HepG2 (cell line): ENCODE measurements around the gene ACTN4. TPM values are rescaled to one million over a fixed set of nuclear protein-coding genes. Genes with fewer than 3 reads are reported as not detected.

Experiments used
- ATAC-seq: fragments of 200-7000 bp; cut with Tn5 transposase; 3 replicates; pipeline ENCODE4 v1.9.1; 2020; ENCODE audit warnings: mild to moderate bottlenecking, moderate library complexity
- BruUV-seq: library from RNA; stranded (reverse); fragments of 400-500 nt; replicated peaks from 2 replicates; lab custom pipeline; 2021; lab: Mats Ljungman, UMichigan
- CTCF ChIA-PET: fragments of 300-600 bp; formaldehyde crosslinking; extraction: SDS; loops from one replicate; lab custom pipeline; 2021; ENCODE audit warnings: low total read pairs, inconsistent platforms, low intra/inter-chr PET ratio; lab: Yijun Ruan, JAX
- POLR2A ChIA-PET: fragments of 350-600 bp; sonication (Branson Sonifier 250); formaldehyde crosslinking; loops from one replicate; lab custom pipeline; 2020; ENCODE audit warnings: antibody characterized with exemption, inconsistent platforms; lab: Yijun Ruan, JAX
- DNase-seq: peaks from one replicate; pipeline ENCODE4 v3.0.0-alpha.2; 2015; ENCODE audit warnings: low spot score
- FAIRE-seq: peaks from 3 replicates; lab custom pipeline; 2011; peaks lifted over from hg19 to GRCh38; lab: Jason Lieb, UNC
- H2AFZ ChIP-seq: one replicate; pipeline ENCODE4 v1.6.1; 2011; ENCODE audit warnings: low read length, inconsistent platforms
- H3K27ac ChIP-seq: fragments of 300-600 bp; 3 replicates; pipeline ENCODE4 v1.8.0; 2011; ENCODE audit warnings: mixed run types, mild to moderate bottlenecking, mixed read lengths, low read length, inconsistent platforms; ENCODE audit not compliant: insufficient read depth; ENCODE audit errors: extremely low read length
- H3K27me3 ChIP-seq, 2 experiments: fragments of 200-600 bp in 1 of 2; 2 replicates in 1 of 2; 3 replicates in 1 of 2; pipeline versions ENCODE4 v1.6.0 to v1.8.0; 2011; ENCODE audit warnings: low read length in 2 of 2, mild to moderate bottlenecking in 2 of 2, moderate library complexity in 2 of 2, inconsistent platforms in 1 of 2; ENCODE audit not compliant: insufficient read depth in 2 of 2, control insufficient read depth in 1 of 2
- H3K36me3 ChIP-seq, 2 experiments: fragments of 200-600 bp in 1 of 2; replicated peaks in 1 of 2; 2 replicates in 1 of 2; 3 replicates in 1 of 2; pipeline versions ENCODE4 v1.5.1 to v1.8.0; 2011; ENCODE audit warnings: low read length in 2 of 2, inconsistent platforms in 1 of 2; ENCODE audit not compliant: insufficient read depth in 2 of 2, control insufficient read depth in 1 of 2
- H3K4me1 ChIP-seq: 2 replicates; pipeline ENCODE4 v1.5.1; 2012; ENCODE audit warnings: low read length, inconsistent platforms; ENCODE audit not compliant: insufficient read depth
- H3K4me2 ChIP-seq: 2 replicates; pipeline ENCODE4 v1.6.0; 2011; ENCODE audit warnings: low read depth, low read length, inconsistent platforms
- H3K4me3 ChIP-seq, 3 experiments: fragments of 200-600 bp in 1 of 3; sonication (generic), shearing (Covaris generic) in 1 of 3; replicated peaks in 1 of 3; 2 replicates each; pipeline ENCODE4 v1.5.1; 2011 to 2016; ENCODE audit warnings: low read length in 3 of 3, inconsistent platforms in 2 of 3, low read depth in 2 of 3, mild to moderate bottlenecking in 2 of 3, control low read depth in 1 of 3, mixed read lengths in 1 of 3; ENCODE audit not compliant: insufficient read depth in 1 of 3
- H3K79me2 ChIP-seq: one replicate; pipeline ENCODE4 v1.6.1; 2011; ENCODE audit warnings: low read length, inconsistent platforms; ENCODE audit not compliant: insufficient read depth
- H3K9ac ChIP-seq: 2 replicates; pipeline ENCODE4 v1.6.0; 2011; ENCODE audit warnings: mild to moderate bottlenecking, low read depth, low read length, inconsistent platforms; ENCODE audit not compliant: insufficient read depth
- H3K9me3 ChIP-seq: 2 replicates; pipeline ENCODE4 v1.5.1; 2012; ENCODE audit warnings: mild to moderate bottlenecking, low read length
- H4K20me1 ChIP-seq: 2 replicates; pipeline ENCODE4 v1.6.0; 2011; ENCODE audit warnings: inconsistent platforms, mild to moderate bottlenecking, low read length, moderate library complexity; ENCODE audit not compliant: insufficient read depth
- ATAD3A ChIP-seq: sonication (generic); formaldehyde crosslinking; IDR thresholded peaks from 2 replicates; pipeline ENCODE4 v1.4.0; 2020; ENCODE audit warnings: missing genetic modification reagents
- KAT7 ChIP-seq: IDR thresholded peaks from 2 replicates; pipeline ENCODE4 v1.6.1; 2018; ENCODE audit warnings: borderline replicate concordance, missing compliant biosample characterization
- PBX3 ChIP-seq: sonication (generic); formaldehyde crosslinking; IDR thresholded peaks from 2 replicates; pipeline ENCODE4 v1.8.1; 2023; ENCODE audit warnings: missing genetic modification reagents, inconsistent platforms, borderline replicate concordance
- PRPF4 ChIP-seq: fragments of 200-400 bp; formaldehyde crosslinking; IDR thresholded peaks from 2 replicates; pipeline ENCODE4 v1.6.1; 2016; ENCODE audit warnings: low read length, low read depth; ENCODE audit not compliant: poor library complexity, severe bottlenecking
- REL ChIP-seq: sonication (generic); formaldehyde crosslinking; conservative IDR thresholded peaks from 2 replicates; pipeline ENCODE4 v1.8.0; 2022; ENCODE audit warnings: mild to moderate bottlenecking, missing genetic modification reagents, moderate library complexity
- SIN3B ChIP-seq: fragments of 150-350 bp; IDR thresholded peaks from 2 replicates; pipeline ENCODE4 v1.6.1; 2014; ENCODE audit warnings: low read length
- SIX1 ChIP-seq: sonication (generic); formaldehyde crosslinking; IDR thresholded peaks from 2 replicates; pipeline ENCODE4 v1.4.0; 2020; ENCODE audit warnings: missing genetic modification reagents, borderline replicate concordance
- TMF1 ChIP-seq: sonication (generic); formaldehyde crosslinking; IDR thresholded peaks from 2 replicates; pipeline ENCODE4 v1.8.1; 2022; ENCODE audit warnings: low read depth, missing genetic modification reagents
- ZBTB20 ChIP-seq: sonication (generic); formaldehyde crosslinking; IDR thresholded peaks from 2 replicates; pipeline ENCODE4 v1.8.1; 2023; ENCODE audit warnings: missing genetic modification reagents, low read depth, mild to moderate bottlenecking, borderline replicate concordance
- ZNF264 ChIP-seq: sonication (generic); formaldehyde crosslinking; IDR thresholded peaks from 2 replicates; pipeline ENCODE4 v1.4.0; 2020; ENCODE audit warnings: missing genetic modification reagents
- ZNF510 ChIP-seq: sonication (generic); formaldehyde crosslinking; IDR thresholded peaks from 2 replicates; pipeline ENCODE4 v1.4.0; 2020; ENCODE audit warnings: low read depth, mild to moderate bottlenecking, missing genetic modification reagents
- ZNF552 ChIP-seq: sonication (generic); formaldehyde crosslinking; IDR thresholded peaks from 2 replicates; pipeline ENCODE4 v1.9.0; 2022; ENCODE audit warnings: missing genetic modification reagents, mild to moderate bottlenecking, borderline replicate concordance
- ZNF788 ChIP-seq: sonication (generic); formaldehyde crosslinking; IDR thresholded peaks from 2 replicates; pipeline ENCODE4 v1.5.0; 2020; ENCODE audit warnings: mild to moderate bottlenecking, missing genetic modification reagents, borderline replicate concordance
- ZSCAN12 ChIP-seq: sonication (generic); formaldehyde crosslinking; IDR thresholded peaks from 2 replicates; pipeline ENCODE4 v1.9.0; 2021; ENCODE audit warnings: mild to moderate bottlenecking, missing genetic modification reagents
- WGBS: methylation state at CpG from one replicate; pipeline ENCODE4 v1.1.6; 2017; ENCODE audit warnings: low lambda C conversion rate; 5-methylcytosine and 5-hydroxymethylcytosine counted together
- in situ Hi-C: cut with HindIII; loops from 2 replicates; pipeline ENCODE4 v1.10.0; 2017; ENCODE audit warnings: low pct_unique_long_range_greater_than_20kb; ENCODE audit not compliant: extremely low pct_ligation_motif_present
- intact Hi-C: fragments of 100-400 bp; cut with micrococcal nuclease; formaldehyde crosslinking; loops from one replicate; pipeline ENCODE4 v1.10.0; 2022; ENCODE audit not compliant: unreplicated experiment
- polyA plus RNA-seq, 8 experiments: library from polyadenylated mRNA; depleted of rRNA in 3 of 8; stranded (reverse) in 7 of 8; unstranded in 1 of 8; fragments of >200 nt; fragmentation: Illumina TruSeq in 4 of 8; extraction: Trizol in 4 of 8; gene quantifications; 2 replicates each; pipeline versions ENCODE4 v1.2.1 to v1.2.3, GENCODE V29; 2011 to 2016; ENCODE audit warnings: low read depth in 4 of 8, missing spikeins in 1 of 8, mixed read lengths in 1 of 8; ENCODE audit not compliant: insufficient read depth in 1 of 8
- total RNA-seq, 5 experiments: library from RNA; depleted of rRNA; stranded (reverse); fragments of >200 nt; fragmentation: Illumina TruSeq; extraction: Trizol; gene quantifications; 2 replicates each; pipeline ENCODE4 v1.2.3, GENCODE V29; 2016; ENCODE audit warnings: low read depth in 1 of 5
- TF ChIP-seq, protein P1 (sequence below): sonication (generic); formaldehyde crosslinking; IDR thresholded peaks from 2 replicates; pipeline ENCODE4 v1.8.0; 2022; ENCODE audit warnings: missing genetic modification reagents, mild to moderate bottlenecking, inconsistent platforms, borderline replicate concordance
- TF ChIP-seq, protein P2 (sequence below): IDR thresholded peaks from 2 replicates; pipeline ENCODE4 v1.6.1; 2016; ENCODE audit warnings: missing genetic modification reagents, missing compliant biosample characterization
- TF ChIP-seq, protein P3 (sequence below): sonication (generic); formaldehyde crosslinking; IDR thresholded peaks from 2 replicates; pipeline ENCODE4 v1.5.1; 2020; ENCODE audit warnings: mild to moderate bottlenecking, moderate library complexity, missing genetic modification reagents

The ACTN4 gene
- total and polyA plus RNA-seq, 2 of the 13 experiments (the other 11 are each of a cell fraction or from before 2014, with no cell fraction given), result 171 to 192 TPM

- in situ Hi-C loops, result no loop called here
- no TSS peak for BruUV-seq
- no peaks in the 10 kb centered on the region for H3K9me3 ChIP-seq
- FAIRE-seq, result no peak
- H3K79me2 ChIP-seq, result peaks cover 95% of the 10 kb centered on the region
- H3K27ac ChIP-seq, result no peak overlapping the region
- H3K4me2 ChIP-seq, result no peak overlapping the region
- peaks cover 100% of the 10 kb centered on the region for H3K4me1 ChIP-seq
- intact Hi-C loops, result no loop called here
- H3K36me3 ChIP-seq, result peaks cover 20 to 40% of the 10 kb centered on the region in 2 experiments
- no peak for DNase-seq
- POLR2A ChIA-PET, result interaction anchor here (2.4 kb wide), 1 partner anchor 43 kb away, joined by 10 read pairs; the partner anchor contains the start of gene ACTN4
- H3K27me3 ChIP-seq, result no peaks in the 10 kb centered on the region
- CTCF ChIA-PET, result no interaction called here
- H3K9ac ChIP-seq, result no peak overlapping the region
- no peak overlapping the region for H2AFZ ChIP-seq
- peaks cover 18% of the 10 kb centered on the region; the same call in 1 of the 2 replicates for H4K20me1 ChIP-seq
- WGBS, result 98% methylated on average over 14 of the region's 14 CpGs
- no peak overlapping the region for H3K4me3 ChIP-seq
- ATAC-seq, result no peak
- no peak for TF ChIP-seq ZNF552 (CRISPR knock-in tag)
- no peak for TF ChIP-seq ZNF264 (CRISPR knock-in tag)
- TF ChIP-seq TMF1 (CRISPR knock-in tag), result no peak
- no peak for TF ChIP-seq PBX3
- TF ChIP-seq KAT7 (CRISPR knock-in tag), result no peak
- no peak for TF ChIP-seq ZSCAN12 (CRISPR knock-in tag)
- TF ChIP-seq SIX1 (CRISPR knock-in tag), result no peak
- TF ChIP-seq PRPF4, result peak; percentile 39
- TF ChIP-seq ZNF510 (CRISPR knock-in tag), result no peak
- TF ChIP-seq, protein P1, sequence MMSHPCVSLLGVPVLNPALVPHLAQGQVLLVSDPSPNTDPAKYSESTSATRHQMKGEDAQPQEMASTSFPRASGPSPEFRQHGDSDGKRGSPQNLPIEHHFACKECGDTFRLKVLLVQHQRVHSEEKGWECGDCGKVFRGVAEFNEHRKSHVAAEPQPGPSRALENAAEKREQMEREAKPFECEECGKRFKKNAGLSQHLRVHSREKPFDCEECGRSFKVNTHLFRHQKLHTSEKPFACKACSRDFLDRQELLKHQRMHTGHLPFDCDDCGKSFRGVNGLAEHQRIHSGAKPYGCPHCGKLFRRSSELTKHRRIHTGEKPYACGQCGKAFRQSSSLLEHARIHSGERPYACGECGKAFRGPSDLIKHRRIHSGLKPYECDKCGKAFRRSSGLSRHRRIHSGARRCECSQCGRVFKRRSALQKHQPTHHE (CRISPR knock-in tag), result no peak
- no peak for TF ChIP-seq SIN3B
- no peak for TF ChIP-seq ZBTB20 (CRISPR knock-in tag)
- TF ChIP-seq REL, result no peak
- TF ChIP-seq, protein P2, sequence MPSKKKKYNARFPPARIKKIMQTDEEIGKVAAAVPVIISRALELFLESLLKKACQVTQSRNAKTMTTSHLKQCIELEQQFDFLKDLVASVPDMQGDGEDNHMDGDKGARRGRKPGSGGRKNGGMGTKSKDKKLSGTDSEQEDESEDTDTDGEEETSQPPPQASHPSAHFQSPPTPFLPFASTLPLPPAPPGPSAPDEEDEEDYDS, result no peak
- no peak for TF ChIP-seq ATAD3A (CRISPR knock-in tag)
- no peak for TF ChIP-seq ZNF788 (CRISPR knock-in tag)
- TF ChIP-seq, protein P3, sequence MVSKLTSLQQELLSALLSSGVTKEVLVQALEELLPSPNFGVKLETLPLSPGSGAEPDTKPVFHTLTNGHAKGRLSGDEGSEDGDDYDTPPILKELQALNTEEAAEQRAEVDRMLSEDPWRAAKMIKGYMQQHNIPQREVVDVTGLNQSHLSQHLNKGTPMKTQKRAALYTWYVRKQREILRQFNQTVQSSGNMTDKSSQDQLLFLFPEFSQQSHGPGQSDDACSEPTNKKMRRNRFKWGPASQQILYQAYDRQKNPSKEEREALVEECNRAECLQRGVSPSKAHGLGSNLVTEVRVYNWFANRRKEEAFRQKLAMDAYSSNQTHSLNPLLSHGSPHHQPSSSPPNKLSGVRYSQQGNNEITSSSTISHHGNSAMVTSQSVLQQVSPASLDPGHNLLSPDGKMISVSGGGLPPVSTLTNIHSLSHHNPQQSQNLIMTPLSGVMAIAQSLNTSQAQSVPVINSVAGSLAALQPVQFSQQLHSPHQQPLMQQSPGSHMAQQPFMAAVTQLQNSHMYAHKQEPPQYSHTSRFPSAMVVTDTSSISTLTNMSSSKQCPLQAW (CRISPR knock-in tag), result 0 out of 2 replicates have a peak, but pooled peaks have one; percentile 23
Observed at GRCh38 chr19:38690146-38690545, 42.7 kb downstream of the ACTN4 start.
